SK-N-SH (cell line): Measurements from ENCODE around the gene MYO7A. TPM values are rescaled to one million over a fixed set of nuclear protein-coding genes. Genes with fewer than 3 reads are reported as not detected.

Source experiments
- CTCF ChIA-PET: fragments of 300-600, 350-600 bp; formaldehyde crosslinking; extraction: SDS; loops from one replicate; lab custom pipeline; 2021; lab: Yijun Ruan, JAX
- POLR2A ChIA-PET: fragments of 350-600 bp; sonication (Branson Sonifier 250); formaldehyde crosslinking; extraction: SDS; loops from one replicate; lab custom pipeline; 2020; ENCODE audit warnings: antibody characterized with exemption, inconsistent platforms; lab: Yijun Ruan, JAX
- DNase-seq: peaks from one replicate; pipeline ENCODE4 v3.0.0; 2012
- H2AFZ ChIP-seq: fragments of 200-600 bp; sonication (generic); 2 replicates; pipeline ENCODE4 v1.8.1; 2016; ENCODE audit warnings: antibody characterized with exemption, mild to moderate bottlenecking, low read depth
- H3F3A ChIP-seq: fragments of 200-600 bp; sonication (generic); replicated peaks from 2 replicates; pipeline ENCODE3; 2016; ENCODE audit warnings: antibody characterized with exemption, mild to moderate bottlenecking; ENCODE audit not compliant: insufficient read depth
- H3K27ac ChIP-seq, 2 experiments: fragments of 200-500 bp in 1 of 2; fragments of 200-600 bp in 1 of 2; sonication (Bioruptor generic) in 1 of 2; sonication (generic), shearing (Covaris generic) in 1 of 2; 2 replicates each; pipeline versions ENCODE4 v1.5.1 to v1.6.1; 2014 to 2016; ENCODE audit warnings: low read depth in 2 of 2, inconsistent platforms in 1 of 2, low read length in 1 of 2, mild to moderate bottlenecking in 1 of 2, mixed read lengths in 1 of 2
- H3K27me3 ChIP-seq: fragments of 200-600 bp; sonication (generic), shearing (Covaris generic); 2 replicates; pipeline ENCODE4 v1.6.1; 2016; ENCODE audit warnings: mixed run types; ENCODE audit not compliant: insufficient read depth
- H3K36me3 ChIP-seq, 2 experiments: fragments of 200-500 bp in 1 of 2; fragments of 200-600 bp in 1 of 2; sonication (Bioruptor generic) in 1 of 2; sonication (generic) in 1 of 2; replicated peaks in 1 of 2; 2 replicates each; pipeline versions ENCODE3 to v1.5.1; 2014 to 2016; ENCODE audit warnings: low read length in 1 of 2, mild to moderate bottlenecking in 1 of 2; ENCODE audit not compliant: insufficient read depth in 2 of 2, control insufficient read depth in 1 of 2
- H3K4me1 ChIP-seq, 2 experiments: fragments of 200-500 bp in 1 of 2; fragments of 200-600 bp in 1 of 2; sonication (Bioruptor generic) in 1 of 2; sonication (generic), shearing (Covaris generic) in 1 of 2; 2 replicates each; pipeline versions ENCODE4 v1.5.1 to v1.6.1; 2014 to 2016; ENCODE audit warnings: low read depth in 1 of 2, low read length in 1 of 2, mixed run types in 1 of 2; ENCODE audit not compliant: insufficient read depth in 2 of 2, control insufficient read depth in 1 of 2
- H3K4me2 ChIP-seq: fragments of 200-600 bp; sonication (generic), shearing (Covaris generic); 2 replicates; pipeline ENCODE4 v1.6.1; 2017; ENCODE audit warnings: mixed run types
- H3K4me3 ChIP-seq, 2 experiments: fragments of 200-500 bp in 1 of 2; fragments of 200-600 bp in 1 of 2; sonication (Bioruptor generic) in 1 of 2; sonication (generic), shearing (Covaris generic) in 1 of 2; 2 replicates each; pipeline versions ENCODE4 v1.5.1 to v1.8.1; 2014 to 2016; ENCODE audit warnings: low read depth in 2 of 2, inconsistent platforms in 1 of 2, low read length in 1 of 2, mild to moderate bottlenecking in 1 of 2, mixed read lengths in 1 of 2, moderate library complexity in 1 of 2
- H3K79me2 ChIP-seq: fragments of 200-600 bp; sonication (generic); 2 replicates; pipeline ENCODE4 v1.8.1; 2017; ENCODE audit warnings: mild to moderate bottlenecking; ENCODE audit not compliant: insufficient read depth
- H3K9ac ChIP-seq: fragments of 200-600 bp; sonication (generic); 2 replicates; pipeline ENCODE4 v1.6.1; 2017; ENCODE audit warnings: mixed run types
- H3K9me2 ChIP-seq: fragments of 200-600 bp; sonication (generic); 2 replicates; pipeline ENCODE4 v1.6.1; 2017; ENCODE audit warnings: mixed run types
- H3K9me3 ChIP-seq: fragments of 200-600 bp; sonication (generic); 2 replicates; pipeline ENCODE4 v1.6.1; 2017; ENCODE audit warnings: mixed run types, mild to moderate bottlenecking, moderate library complexity
- H4K20me1 ChIP-seq: fragments of 200-600 bp; sonication (generic); 2 replicates; pipeline ENCODE4 v1.6.1; 2017; ENCODE audit warnings: mild to moderate bottlenecking, mixed run types; ENCODE audit not compliant: insufficient read depth
- EZH2phosphoT487 ChIP-seq: fragments of 200-600 bp; sonication (generic); IDR thresholded peaks from 2 replicates; pipeline ENCODE4 v1.6.1; 2017; ENCODE audit warnings: low read depth, mixed run types, mild to moderate bottlenecking, antibody characterized with exemption, moderate library complexity, borderline replicate concordance
- FOXJ3 ChIP-seq: sonication (generic); formaldehyde crosslinking; IDR thresholded peaks from 2 replicates; pipeline ENCODE4 v1.5.1; 2020; ENCODE audit warnings: mild to moderate bottlenecking, missing genetic modification reagents
- GATA2 ChIP-seq: sonication (generic); formaldehyde crosslinking; IDR thresholded peaks from 2 replicates; pipeline ENCODE4 v1.5.0; 2020; ENCODE audit warnings: mild to moderate bottlenecking, missing genetic modification reagents
- MEF2A ChIP-seq: IDR thresholded peaks from 2 replicates; pipeline ENCODE4 v1.4.0; 2012; ENCODE audit warnings: low read depth, borderline replicate concordance
- NRF1 ChIP-seq: IDR thresholded peaks from 2 replicates; pipeline ENCODE4 v1.6.1; 2012; ENCODE audit warnings: low read depth, mild to moderate bottlenecking, low read length
- RAD21 ChIP-seq: IDR thresholded peaks from 2 replicates; pipeline ENCODE4 v1.6.1; 2012; ENCODE audit warnings: mild to moderate bottlenecking, low read length
- RCOR1 ChIP-seq: fragments of 150-350 bp; IDR thresholded peaks from 2 replicates; pipeline ENCODE4 v1.6.1; 2017; ENCODE audit warnings: antibody characterized with exemption, low read length
- RFX5 ChIP-seq: IDR thresholded peaks from 2 replicates; pipeline ENCODE4 v1.6.1; 2012; ENCODE audit warnings: mild to moderate bottlenecking, improper control_type of control experiment, low read length
- RXRA ChIP-seq: IDR thresholded peaks from 2 replicates; pipeline ENCODE4 v1.4.0; 2012; ENCODE audit warnings: low read depth, mild to moderate bottlenecking, borderline replicate concordance
- SIN3A ChIP-seq: IDR thresholded peaks from 2 replicates; pipeline ENCODE4 v1.6.1; 2012; ENCODE audit warnings: low read depth, mild to moderate bottlenecking, low read length, moderate library complexity, borderline replicate concordance
- TAF1 ChIP-seq: IDR thresholded peaks from 2 replicates; pipeline ENCODE4 v1.6.1; 2012; ENCODE audit warnings: low read depth, mild to moderate bottlenecking, low read length, moderate library complexity, borderline replicate concordance
- TEAD4 ChIP-seq: IDR thresholded peaks from 2 replicates; pipeline ENCODE4 v1.4.0; 2012; ENCODE audit warnings: mild to moderate bottlenecking, borderline replicate concordance; ENCODE audit not compliant: insufficient read depth
- YY1 ChIP-seq: IDR thresholded peaks from 2 replicates; pipeline ENCODE4 v1.4.0; 2012; ENCODE audit warnings: low read depth, mild to moderate bottlenecking
- WGBS: methylation state at CpG from one replicate; pipeline ENCODE4 v1.1.6; 2017; ENCODE audit warnings: low lambda C conversion rate; 5-methylcytosine and 5-hydroxymethylcytosine counted together
- polyA plus RNA-seq, 3 experiments: library from polyadenylated mRNA; depleted of rRNA; stranded (reverse); fragments of >200 nt; gene quantifications; 2 replicates each; pipeline ENCODE4 v1.2.3, GENCODE V29; 2012
- TF ChIP-seq, protein P1 (sequence below): IDR thresholded peaks from 2 replicates; pipeline ENCODE4 v1.6.1; 2012; ENCODE audit warnings: mild to moderate bottlenecking, low read depth, low read length, moderate library complexity
- TF ChIP-seq, protein P2 (sequence below): IDR thresholded peaks from 2 replicates; pipeline ENCODE4 v1.4.0; 2012; ENCODE audit warnings: low read depth, borderline replicate concordance
- TF ChIP-seq, protein P3 (sequence below): IDR thresholded peaks from 2 replicates; pipeline ENCODE4; 2012
- TF ChIP-seq, protein P4 (sequence below): fragments of 200-600 bp; sonication (generic); IDR thresholded peaks from 2 replicates; pipeline ENCODE4 v1.6.1; 2017; ENCODE audit warnings: antibody characterized with exemption, mild to moderate bottlenecking, moderate library complexity
- TF ChIP-seq, protein P5 (sequence below): fragments of 150-350 bp; IDR thresholded peaks from 2 replicates; pipeline ENCODE4 v1.6.1; 2017; ENCODE audit warnings: antibody characterized with exemption, low read length, low read depth, borderline replicate concordance
- TF ChIP-seq, protein P6 (sequence below): IDR thresholded peaks from 2 replicates; pipeline ENCODE4 v1.4.0; 2012; ENCODE audit warnings: low read depth
- TF ChIP-seq, protein P7 (sequence below): IDR thresholded peaks from 2 replicates; pipeline ENCODE4 v1.4.0; 2012; ENCODE audit warnings: low read depth, borderline replicate concordance

Gene MYO7A
- polyA plus RNA-seq, 1 of the 3 experiments (the other 2 are of a cell fraction) = 0.08 TPM

DNA sequence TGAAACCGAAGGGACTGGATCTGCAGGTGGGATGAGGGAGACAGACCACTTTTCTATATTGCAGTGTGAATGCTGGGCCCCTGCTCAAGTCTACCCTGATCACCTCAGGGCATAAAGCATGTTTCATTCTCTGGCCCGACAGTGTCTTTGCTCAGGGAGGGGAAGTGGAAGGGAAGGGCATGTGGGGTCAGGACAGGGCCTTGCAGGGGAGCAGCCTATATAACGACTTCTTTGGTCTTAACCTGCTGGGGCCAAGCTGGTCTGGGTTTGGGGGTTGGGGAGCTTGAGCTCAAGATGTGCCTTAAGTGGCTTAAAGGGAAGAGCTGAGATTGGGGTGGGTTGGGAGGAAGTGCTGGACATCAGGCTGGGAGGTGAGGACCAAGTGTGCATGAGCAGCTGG is 87.1 kb downstream of the MYO7A start:
- ChIA-PET POLR2A (no interaction called here), CTCF (interaction anchor here (1.3 kb wide), 2 partner anchors 15 to 333 kb away, joined by 3 to 5 read pairs; no protein-coding TSS in a partner anchor)
- H3K27ac ChIP-seq = no peak overlapping the region

DNA sequence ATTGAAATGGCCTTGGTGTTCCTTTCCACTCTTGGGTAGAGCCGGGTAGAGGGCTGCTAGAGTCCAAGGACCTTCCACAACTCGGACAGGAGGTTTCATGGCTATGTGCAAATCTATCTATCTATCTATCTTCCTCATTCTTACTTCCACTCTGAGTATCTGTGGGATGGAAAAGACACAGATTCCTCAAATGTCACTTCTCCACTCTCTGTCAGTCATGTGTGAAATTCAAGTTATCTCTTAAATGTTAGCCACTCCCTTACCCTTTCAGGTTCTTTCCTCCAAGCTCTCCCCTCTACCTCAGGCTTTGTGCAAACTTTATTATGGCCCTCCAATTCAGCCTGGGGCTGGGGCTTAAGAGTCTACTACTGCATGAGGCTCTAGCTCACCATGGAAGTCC is 89.1 kb downstream of the MYO7A start:
- H4K20me1 ChIP-seq = no peaks in the 10 kb centered on the region
- H3K9me3 ChIP-seq = no peaks in the 10 kb centered on the region
- no peaks in the 10 kb centered on the region for H3K36me3 ChIP-seq
- no peak overlapping the region for H3K4me2 ChIP-seq
- no peak for DNase-seq
- H3F3A ChIP-seq = no peaks in the 10 kb centered on the region
- H3K9me2 ChIP-seq = no peaks in the 10 kb centered on the region
- WGBS = 14% methylated on average over 2 of the region's 2 CpGs
- H3K27ac ChIP-seq = no peak overlapping the region
- no peaks in the 10 kb centered on the region for H3K27me3 ChIP-seq
- H2AFZ ChIP-seq = no peak overlapping the region
- H3K79me2 ChIP-seq = no peaks in the 10 kb centered on the region
- H3K4me1 ChIP-seq = no peaks in the 10 kb centered on the region
- CTCF ChIA-PET = no interaction called here
- H3K4me3 ChIP-seq = no peak overlapping the region
- no peak overlapping the region for H3K9ac ChIP-seq
- POLR2A ChIA-PET = no interaction called here
- TF ChIP-seq, protein P1, sequence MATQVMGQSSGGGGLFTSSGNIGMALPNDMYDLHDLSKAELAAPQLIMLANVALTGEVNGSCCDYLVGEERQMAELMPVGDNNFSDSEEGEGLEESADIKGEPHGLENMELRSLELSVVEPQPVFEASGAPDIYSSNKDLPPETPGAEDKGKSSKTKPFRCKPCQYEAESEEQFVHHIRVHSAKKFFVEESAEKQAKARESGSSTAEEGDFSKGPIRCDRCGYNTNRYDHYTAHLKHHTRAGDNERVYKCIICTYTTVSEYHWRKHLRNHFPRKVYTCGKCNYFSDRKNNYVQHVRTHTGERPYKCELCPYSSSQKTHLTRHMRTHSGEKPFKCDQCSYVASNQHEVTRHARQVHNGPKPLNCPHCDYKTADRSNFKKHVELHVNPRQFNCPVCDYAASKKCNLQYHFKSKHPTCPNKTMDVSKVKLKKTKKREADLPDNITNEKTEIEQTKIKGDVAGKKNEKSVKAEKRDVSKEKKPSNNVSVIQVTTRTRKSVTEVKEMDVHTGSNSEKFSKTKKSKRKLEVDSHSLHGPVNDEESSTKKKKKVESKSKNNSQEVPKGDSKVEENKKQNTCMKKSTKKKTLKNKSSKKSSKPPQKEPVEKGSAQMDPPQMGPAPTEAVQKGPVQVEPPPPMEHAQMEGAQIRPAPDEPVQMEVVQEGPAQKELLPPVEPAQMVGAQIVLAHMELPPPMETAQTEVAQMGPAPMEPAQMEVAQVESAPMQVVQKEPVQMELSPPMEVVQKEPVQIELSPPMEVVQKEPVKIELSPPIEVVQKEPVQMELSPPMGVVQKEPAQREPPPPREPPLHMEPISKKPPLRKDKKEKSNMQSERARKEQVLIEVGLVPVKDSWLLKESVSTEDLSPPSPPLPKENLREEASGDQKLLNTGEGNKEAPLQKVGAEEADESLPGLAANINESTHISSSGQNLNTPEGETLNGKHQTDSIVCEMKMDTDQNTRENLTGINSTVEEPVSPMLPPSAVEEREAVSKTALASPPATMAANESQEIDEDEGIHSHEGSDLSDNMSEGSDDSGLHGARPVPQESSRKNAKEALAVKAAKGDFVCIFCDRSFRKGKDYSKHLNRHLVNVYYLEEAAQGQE = no peak
- TF ChIP-seq RFX5 (no peak), YY1 (no peak), EZH2phosphoT487 (no peak), GATA2 (no peak)
- TF ChIP-seq, protein P2, sequence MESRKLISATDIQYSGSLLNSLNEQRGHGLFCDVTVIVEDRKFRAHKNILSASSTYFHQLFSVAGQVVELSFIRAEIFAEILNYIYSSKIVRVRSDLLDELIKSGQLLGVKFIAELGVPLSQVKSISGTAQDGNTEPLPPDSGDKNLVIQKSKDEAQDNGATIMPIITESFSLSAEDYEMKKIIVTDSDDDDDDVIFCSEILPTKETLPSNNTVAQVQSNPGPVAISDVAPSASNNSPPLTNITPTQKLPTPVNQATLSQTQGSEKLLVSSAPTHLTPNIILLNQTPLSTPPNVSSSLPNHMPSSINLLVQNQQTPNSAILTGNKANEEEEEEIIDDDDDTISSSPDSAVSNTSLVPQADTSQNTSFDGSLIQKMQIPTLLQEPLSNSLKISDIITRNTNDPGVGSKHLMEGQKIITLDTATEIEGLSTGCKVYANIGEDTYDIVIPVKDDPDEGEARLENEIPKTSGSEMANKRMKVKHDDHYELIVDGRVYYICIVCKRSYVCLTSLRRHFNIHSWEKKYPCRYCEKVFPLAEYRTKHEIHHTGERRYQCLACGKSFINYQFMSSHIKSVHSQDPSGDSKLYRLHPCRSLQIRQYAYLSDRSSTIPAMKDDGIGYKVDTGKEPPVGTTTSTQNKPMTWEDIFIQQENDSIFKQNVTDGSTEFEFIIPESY = no peak
- TF ChIP-seq, protein P3, sequence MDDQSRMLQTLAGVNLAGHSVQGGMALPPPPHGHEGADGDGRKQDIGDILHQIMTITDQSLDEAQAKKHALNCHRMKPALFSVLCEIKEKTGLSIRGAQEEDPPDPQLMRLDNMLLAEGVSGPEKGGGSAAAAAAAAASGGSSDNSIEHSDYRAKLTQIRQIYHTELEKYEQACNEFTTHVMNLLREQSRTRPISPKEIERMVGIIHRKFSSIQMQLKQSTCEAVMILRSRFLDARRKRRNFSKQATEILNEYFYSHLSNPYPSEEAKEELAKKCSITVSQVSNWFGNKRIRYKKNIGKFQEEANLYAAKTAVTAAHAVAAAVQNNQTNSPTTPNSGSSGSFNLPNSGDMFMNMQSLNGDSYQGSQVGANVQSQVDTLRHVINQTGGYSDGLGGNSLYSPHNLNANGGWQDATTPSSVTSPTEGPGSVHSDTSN = no peak
- TF ChIP-seq, protein P4, sequence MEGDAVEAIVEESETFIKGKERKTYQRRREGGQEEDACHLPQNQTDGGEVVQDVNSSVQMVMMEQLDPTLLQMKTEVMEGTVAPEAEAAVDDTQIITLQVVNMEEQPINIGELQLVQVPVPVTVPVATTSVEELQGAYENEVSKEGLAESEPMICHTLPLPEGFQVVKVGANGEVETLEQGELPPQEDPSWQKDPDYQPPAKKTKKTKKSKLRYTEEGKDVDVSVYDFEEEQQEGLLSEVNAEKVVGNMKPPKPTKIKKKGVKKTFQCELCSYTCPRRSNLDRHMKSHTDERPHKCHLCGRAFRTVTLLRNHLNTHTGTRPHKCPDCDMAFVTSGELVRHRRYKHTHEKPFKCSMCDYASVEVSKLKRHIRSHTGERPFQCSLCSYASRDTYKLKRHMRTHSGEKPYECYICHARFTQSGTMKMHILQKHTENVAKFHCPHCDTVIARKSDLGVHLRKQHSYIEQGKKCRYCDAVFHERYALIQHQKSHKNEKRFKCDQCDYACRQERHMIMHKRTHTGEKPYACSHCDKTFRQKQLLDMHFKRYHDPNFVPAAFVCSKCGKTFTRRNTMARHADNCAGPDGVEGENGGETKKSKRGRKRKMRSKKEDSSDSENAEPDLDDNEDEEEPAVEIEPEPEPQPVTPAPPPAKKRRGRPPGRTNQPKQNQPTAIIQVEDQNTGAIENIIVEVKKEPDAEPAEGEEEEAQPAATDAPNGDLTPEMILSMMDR = no peak

More for the DNA sequence above, 87.1 kb downstream of the MYO7A start:
- TF ChIP-seq NRF1 = no peak
- no peak for TF ChIP-seq YY1
- TF ChIP-seq SIN3A = no peak
- no peak for TF ChIP-seq EZH2phosphoT487
- no peak for TF ChIP-seq MEF2A
- no peak for TF ChIP-seq RXRA
- no peak for TF ChIP-seq RAD21
- TF ChIP-seq, protein P5, sequence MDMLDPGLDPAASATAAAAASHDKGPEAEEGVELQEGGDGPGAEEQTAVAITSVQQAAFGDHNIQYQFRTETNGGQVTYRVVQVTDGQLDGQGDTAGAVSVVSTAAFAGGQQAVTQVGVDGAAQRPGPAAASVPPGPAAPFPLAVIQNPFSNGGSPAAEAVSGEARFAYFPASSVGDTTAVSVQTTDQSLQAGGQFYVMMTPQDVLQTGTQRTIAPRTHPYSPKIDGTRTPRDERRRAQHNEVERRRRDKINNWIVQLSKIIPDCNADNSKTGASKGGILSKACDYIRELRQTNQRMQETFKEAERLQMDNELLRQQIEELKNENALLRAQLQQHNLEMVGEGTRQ = no peak
- no peak for TF ChIP-seq TAF1
- TF ChIP-seq, protein P6, sequence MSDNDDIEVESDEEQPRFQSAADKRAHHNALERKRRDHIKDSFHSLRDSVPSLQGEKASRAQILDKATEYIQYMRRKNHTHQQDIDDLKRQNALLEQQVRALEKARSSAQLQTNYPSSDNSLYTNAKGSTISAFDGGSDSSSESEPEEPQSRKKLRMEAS = no peak
- no peak for TF ChIP-seq RFX5
- no peak for TF ChIP-seq RCOR1
- TF ChIP-seq, protein P7, sequence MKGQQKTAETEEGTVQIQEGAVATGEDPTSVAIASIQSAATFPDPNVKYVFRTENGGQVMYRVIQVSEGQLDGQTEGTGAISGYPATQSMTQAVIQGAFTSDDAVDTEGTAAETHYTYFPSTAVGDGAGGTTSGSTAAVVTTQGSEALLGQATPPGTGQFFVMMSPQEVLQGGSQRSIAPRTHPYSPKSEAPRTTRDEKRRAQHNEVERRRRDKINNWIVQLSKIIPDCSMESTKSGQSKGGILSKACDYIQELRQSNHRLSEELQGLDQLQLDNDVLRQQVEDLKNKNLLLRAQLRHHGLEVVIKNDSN = no peak
- no peak for TF ChIP-seq TEAD4
- no peak for TF ChIP-seq FOXJ3 (CRISPR knock-in tag)
- H4K20me1 ChIP-seq = no peaks in the 10 kb centered on the region
- no peak overlapping the region for H3K4me2 ChIP-seq
- no peak for DNase-seq
- no peaks in the 10 kb centered on the region for H3K79me2 ChIP-seq
- H3K36me3 ChIP-seq = no peaks in the 10 kb centered on the region
- 41% methylated on average over 3 of the region's 3 CpGs for WGBS
- H3K4me1 ChIP-seq = no peaks in the 10 kb centered on the region
- no peak overlapping the region for H2AFZ ChIP-seq
- H3K9ac ChIP-seq = no peak overlapping the region
- no peaks in the 10 kb centered on the region for H3K9me2 ChIP-seq
- no peaks in the 10 kb centered on the region for H3K27me3 ChIP-seq
- no peak overlapping the region for H3K4me3 ChIP-seq
- H3F3A ChIP-seq = no peaks in the 10 kb centered on the region
- H3K9me3 ChIP-seq = no peaks in the 10 kb centered on the region
